GM10847 (cell line): ENCODE measurements around the gene OLFML3.

Experiments used
- POLR2A ChIP-seq: IDR thresholded peaks from 2 replicates; pipeline ENCODE4 v1.6.1; 2011; ENCODE audit not compliant: insufficient read length; ENCODE audit errors: extremely low read depth

The OLFML3 gene

GRCh38 chr1:114025609-114026401, 46.5 kb downstream of the OLFML3 start:
- no peak for TF ChIP-seq POLR2A

- no peak for TF ChIP-seq POLR2A
These were observed 47.5 kb downstream of the OLFML3 start for GRCh38 chr1:114026797-114027196.
